Mononuclear cell (primary cell): ENCODE measurements around the gene GABRE. TPM values are rescaled to one million over a fixed set of nuclear protein-coding genes. Genes with fewer than 3 reads are reported as not detected.

Source experiments
- H3K27me3 ChIP-seq: 2 replicates; pipeline ENCODE4 v1.6.0; 2011; ENCODE audit warnings: low read length, control low read depth; ENCODE audit not compliant: insufficient read depth
- H3K4me1 ChIP-seq: 2 replicates; pipeline ENCODE4 v1.5.1; 2011; ENCODE audit warnings: mild to moderate bottlenecking, low read length, control low read depth; ENCODE audit not compliant: insufficient read depth
- H3K4me3 ChIP-seq: 2 replicates; pipeline ENCODE4 v1.5.1; 2011; ENCODE audit warnings: mild to moderate bottlenecking, low read length, moderate library complexity
- H3K9me3 ChIP-seq: 2 replicates; pipeline ENCODE4 v1.5.1; 2011; ENCODE audit warnings: low read depth, mild to moderate bottlenecking, control low read depth, low read length
- total RNA-seq: library from RNA; depleted of rRNA; stranded (reverse); fragments of >200 nt; gene quantifications from one replicate; pipeline ENCODE4 v1.2.3, GENCODE V29; 2012

The GABRE gene
- under 0.01 TPM for total RNA-seq

- H3K4me1 ChIP-seq = no peaks in the 10 kb centered on the region
- H3K4me3 ChIP-seq = no peak within 1 kb of the TSS
- no peaks in the 10 kb centered on the region for H3K27me3 ChIP-seq
These were observed at the start of gene GABRE for GRCh38 chrX:151974336-151975227. GABRE (minus strand) TSS chrX:151974676; CDS start chrX:151974625, 51 bp downstream.

DNA sequence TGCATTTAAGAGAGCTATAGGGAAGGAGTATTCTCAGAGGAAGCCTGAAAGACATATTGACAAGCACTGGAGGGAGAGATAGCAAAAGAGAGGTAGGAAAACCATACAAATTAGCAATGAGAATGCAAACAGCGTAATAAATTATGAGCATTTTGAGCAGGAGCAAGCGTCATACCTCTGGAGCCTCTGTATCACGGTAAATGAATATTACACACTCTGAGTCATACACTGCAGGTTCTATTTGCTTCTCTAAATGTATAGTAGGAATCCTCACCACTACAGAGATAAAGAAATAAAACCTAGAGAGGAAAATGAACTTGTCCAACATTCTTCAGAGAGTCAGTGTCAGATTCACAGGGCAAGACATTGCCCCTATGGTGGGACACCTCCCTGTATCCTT, 46.4 kb upstream of the GABRE start:
- H3K9me3 ChIP-seq = no peaks in the 10 kb centered on the region
- H3K27me3 ChIP-seq = no peaks in the 10 kb centered on the region
- no peak overlapping the region for H3K4me3 ChIP-seq
- no peaks in the 10 kb centered on the region for H3K4me1 ChIP-seq

More at GRCh38 chrX:151974336-151975227, at the start of gene GABRE:
- no peaks in the 10 kb centered on the region for H3K9me3 ChIP-seq

DNA sequence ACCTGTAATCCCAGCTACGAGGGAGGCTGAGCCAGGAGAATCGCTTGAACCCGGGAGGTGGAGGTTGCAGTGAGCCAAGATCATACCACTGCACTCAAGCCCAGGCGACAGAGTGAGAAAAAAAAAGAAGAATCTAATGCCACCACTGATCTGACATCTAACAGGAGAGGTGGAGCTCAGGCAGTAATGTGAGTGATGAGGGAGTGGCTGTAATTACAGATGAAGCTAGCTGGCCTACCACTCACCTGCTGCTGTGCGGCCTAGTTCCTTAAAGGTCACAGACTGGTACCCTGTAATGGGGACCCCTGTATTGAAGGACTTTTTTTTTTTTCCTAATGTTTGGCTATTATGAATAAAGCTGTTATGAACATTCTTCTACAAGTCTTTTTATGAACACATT, 25.3 kb upstream of the GABRE start:
- no peaks in the 10 kb centered on the region for H3K9me3 ChIP-seq

GRCh38 chrX:151997539-151997938, 23.1 kb upstream of the GABRE start:
- Histone ChIP-seq H3K4me1 (no peaks in the 10 kb centered on the region), H3K4me3 (no peak overlapping the region), H3K27me3 (no peaks in the 10 kb centered on the region), H3K9me3 (no peaks in the 10 kb centered on the region)

More for the DNA sequence above, 25.3 kb upstream of the GABRE start:
- Histone ChIP-seq H3K27me3 (no peaks in the 10 kb centered on the region), H3K4me1 (no peaks in the 10 kb centered on the region), H3K4me3 (no peak overlapping the region)

DNA sequence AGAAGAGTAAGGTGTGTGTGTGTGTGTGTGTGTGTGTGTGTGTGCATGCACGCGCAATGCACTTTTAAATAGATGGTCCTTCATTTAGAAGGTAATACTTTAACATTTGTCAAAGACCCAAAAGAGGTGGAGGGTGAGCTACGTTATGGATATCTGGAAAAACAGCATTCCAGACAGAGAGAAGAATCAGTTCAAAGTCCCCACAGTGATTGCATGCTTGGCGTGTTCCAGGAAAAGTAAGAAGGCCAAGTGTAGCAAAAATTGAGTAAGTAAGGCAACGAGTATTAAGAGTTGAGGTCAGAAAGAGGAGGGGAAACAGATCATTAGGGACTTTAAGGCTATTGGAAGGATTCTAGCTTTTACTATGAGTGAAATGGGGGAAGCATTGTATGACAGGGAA, 21.9 kb upstream of the GABRE start:
- Histone ChIP-seq H3K9me3 (no peaks in the 10 kb centered on the region), H3K27me3 (no peaks in the 10 kb centered on the region), H3K4me3 (no peak overlapping the region), H3K4me1 (no peaks in the 10 kb centered on the region)

- Histone ChIP-seq H3K4me1 (no peaks in the 10 kb centered on the region), H3K9me3 (no peaks in the 10 kb centered on the region), H3K4me3 (no peak overlapping the region), H3K27me3 (no peaks in the 10 kb centered on the region)
These were observed 20.0 kb upstream of the GABRE start for GRCh38 chrX:151994476-151994875.

GRCh38 chrX:151988706-151989299, 14.3 kb upstream of the GABRE start:
- no peaks in the 10 kb centered on the region for H3K27me3 ChIP-seq
- no peaks in the 10 kb centered on the region for H3K9me3 ChIP-seq
- no peaks in the 10 kb centered on the region for H3K4me1 ChIP-seq
- no peak overlapping the region for H3K4me3 ChIP-seq

- no peak overlapping the region for H3K4me3 ChIP-seq
These were observed 12.6 kb upstream of the GABRE start for GRCh38 chrX:151987108-151987507.

GRCh38 chrX:151985955-151986354, 11.5 kb upstream of the GABRE start:
- Histone ChIP-seq H3K9me3 (no peaks in the 10 kb centered on the region), H3K4me1 (no peaks in the 10 kb centered on the region), H3K4me3 (no peak overlapping the region), H3K27me3 (no peaks in the 10 kb centered on the region)

More at GRCh38 chrX:151987108-151987507, 12.6 kb upstream of the GABRE start:
- no peaks in the 10 kb centered on the region for H3K27me3 ChIP-seq
- H3K9me3 ChIP-seq = no peaks in the 10 kb centered on the region
- no peaks in the 10 kb centered on the region for H3K4me1 ChIP-seq

- H3K4me1 ChIP-seq = no peaks in the 10 kb centered on the region
These were observed 11.1 kb upstream of the GABRE start for GRCh38 chrX:151985531-151985930.

GRCh38 chrX:151984902-151985301, 10.4 kb upstream of the GABRE start:
- Histone ChIP-seq H3K9me3 (no peaks in the 10 kb centered on the region), H3K27me3 (no peaks in the 10 kb centered on the region), H3K4me3 (no peak overlapping the region)

More at GRCh38 chrX:151985531-151985930, 11.1 kb upstream of the GABRE start:
- H3K27me3 ChIP-seq = no peaks in the 10 kb centered on the region
- H3K9me3 ChIP-seq = no peaks in the 10 kb centered on the region
- H3K4me3 ChIP-seq = no peak overlapping the region

GRCh38 chrX:151984328-151984727, 9.9 kb upstream of the GABRE start:
- Histone ChIP-seq H3K4me1 (no peaks in the 10 kb centered on the region), H3K9me3 (no peaks in the 10 kb centered on the region), H3K27me3 (no peaks in the 10 kb centered on the region), H3K4me3 (no peak overlapping the region)

More at GRCh38 chrX:151984902-151985301, 10.4 kb upstream of the GABRE start:
- no peaks in the 10 kb centered on the region for H3K4me1 ChIP-seq

DNA sequence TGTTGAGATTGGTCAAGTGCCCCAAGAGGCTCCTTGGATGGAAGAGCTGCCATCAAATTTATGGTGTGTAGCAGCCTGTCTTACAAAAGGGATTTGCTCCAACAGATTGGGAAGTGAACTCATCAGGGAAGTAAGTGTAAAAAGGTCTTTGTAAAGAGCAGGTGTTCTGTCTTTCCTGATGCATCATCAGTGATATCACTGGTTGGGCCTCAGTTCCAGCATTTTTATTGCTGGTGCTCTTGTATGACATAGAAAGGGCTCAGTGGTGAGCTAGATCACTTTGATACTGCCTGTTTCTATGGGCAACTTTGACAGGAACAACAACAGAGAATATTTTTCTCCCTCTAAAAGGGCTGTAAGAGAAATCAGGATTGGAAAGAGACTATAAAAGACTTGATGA, 8.7 kb upstream of the GABRE start:
- Histone ChIP-seq H3K9me3 (no peaks in the 10 kb centered on the region), H3K4me3 (no peak overlapping the region), H3K27me3 (no peaks in the 10 kb centered on the region), H3K4me1 (no peaks in the 10 kb centered on the region)

GRCh38 chrX:151982222-151982621, 7.7 kb upstream of the GABRE start:
- H3K9me3 ChIP-seq = no peaks in the 10 kb centered on the region
- no peaks in the 10 kb centered on the region for H3K27me3 ChIP-seq
- no peak overlapping the region for H3K4me3 ChIP-seq
- no peaks in the 10 kb centered on the region for H3K4me1 ChIP-seq

DNA sequence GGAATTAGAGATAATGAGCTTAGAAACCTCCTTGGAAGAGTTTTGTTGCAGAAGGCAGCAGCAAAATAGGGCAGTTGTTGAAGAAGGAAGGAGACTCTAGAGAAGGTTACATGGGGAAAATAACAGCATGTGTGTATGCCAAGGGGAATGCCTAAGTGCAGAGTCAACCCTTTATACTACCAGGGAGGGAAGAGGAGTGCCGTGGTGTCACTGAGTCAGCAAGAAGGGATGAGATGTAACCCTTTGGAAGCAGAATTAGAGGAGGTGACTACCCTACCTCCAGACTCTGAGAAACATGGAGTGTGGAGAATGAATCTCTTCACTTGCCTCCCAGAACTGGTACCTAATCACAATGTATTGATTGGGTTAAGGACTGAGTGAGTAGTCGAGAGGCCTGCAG, 6.7 kb upstream of the GABRE start:
- Histone ChIP-seq H3K27me3 (no peaks in the 10 kb centered on the region), H3K4me3 (no peak overlapping the region), H3K4me1 (no peaks in the 10 kb centered on the region), H3K9me3 (no peaks in the 10 kb centered on the region)
